Inflammatory macrophage treated with lipopolysaccharide for 4 hours (primary cell): ENCODE data around the gene ST6GALNAC5.
"Not testable (repeated sequence)": the region's sequence is repeated elsewhere in the genome, so short reads cannot be mapped to it uniquely, and the experiment has no call there.

Experiments
- DNase-seq: peaks from one replicate; pipeline ENCODE4 v3.0.0-alpha.2; 2020

The ST6GALNAC5 gene

DNA sequence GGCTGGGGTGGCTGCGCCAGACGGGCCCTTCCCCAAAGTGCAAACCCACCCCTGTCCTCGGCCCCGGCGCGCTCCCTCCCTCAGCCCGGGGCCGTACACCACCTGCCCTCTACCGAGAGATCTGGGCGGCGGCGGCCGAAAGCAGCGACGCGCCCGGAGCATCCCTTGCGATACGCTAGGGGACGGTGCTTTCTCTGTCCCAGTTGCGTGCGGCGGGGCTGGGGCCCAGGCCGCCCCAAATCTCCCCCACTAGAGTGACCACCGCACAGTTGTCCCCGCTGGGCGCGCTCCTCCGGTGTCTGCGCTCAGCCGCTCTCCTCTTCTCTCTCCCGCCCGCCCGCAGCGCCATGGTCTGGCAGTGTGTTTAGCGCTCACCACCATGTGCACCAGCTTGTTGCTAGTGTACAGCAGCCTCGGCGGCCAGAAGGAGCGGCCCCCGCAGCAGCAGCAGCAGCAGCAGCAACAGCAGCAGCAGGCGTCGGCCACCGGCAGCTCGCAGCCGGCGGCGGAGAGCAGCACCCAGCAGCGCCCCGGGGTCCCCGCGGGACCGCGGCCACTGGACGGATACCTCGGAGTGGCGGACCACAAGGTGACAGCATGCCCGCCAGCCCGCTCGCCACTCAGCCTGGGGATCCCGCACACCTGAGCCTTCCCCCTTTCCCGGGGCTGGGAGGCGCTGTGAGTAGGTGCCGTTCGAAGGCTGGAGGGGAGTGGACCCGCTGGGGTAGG lies 1.0 kb downstream of the ST6GALNAC5 start:
- DNase-seq = no peak

DNA sequence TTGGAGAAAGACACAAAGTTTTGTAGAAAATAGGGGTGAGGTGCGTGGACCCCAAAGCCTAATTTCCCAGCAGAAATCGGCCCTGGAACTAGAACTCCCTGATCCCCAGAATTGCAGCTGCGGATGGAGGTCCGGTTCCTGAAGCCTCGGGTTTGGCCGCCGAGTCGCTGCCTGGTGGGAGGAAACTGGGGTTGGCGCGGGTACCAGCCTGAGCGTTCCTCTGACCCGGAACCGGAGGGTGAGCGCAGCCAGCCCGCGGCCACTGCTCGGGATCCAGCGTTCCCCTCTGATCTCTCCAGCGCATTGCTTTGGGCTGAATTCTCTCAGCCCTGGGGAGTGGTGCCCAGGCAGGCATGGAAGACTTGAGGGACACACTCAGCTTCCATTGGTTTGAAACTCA lies 1.6 kb downstream of the ST6GALNAC5 start:
- DNase-seq = no peak

DNA sequence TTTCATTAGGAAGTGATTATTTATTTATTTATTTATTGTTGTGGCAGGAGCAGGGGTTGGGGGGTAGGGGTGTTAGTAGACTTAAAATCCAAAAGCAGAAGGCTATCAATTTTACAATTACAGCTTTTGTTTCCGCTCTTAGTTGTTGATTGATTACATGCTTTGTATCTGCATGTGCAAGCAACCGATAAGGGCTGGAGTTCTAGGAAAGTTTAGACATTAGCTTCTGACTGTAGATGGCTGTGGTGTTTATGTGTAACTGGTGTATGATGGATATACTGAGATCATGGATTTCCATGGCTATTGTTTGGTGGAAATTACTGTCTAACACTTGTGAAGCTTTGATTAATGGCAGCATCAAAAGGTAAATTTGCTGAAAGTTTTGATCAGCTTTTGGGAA lies 2.8 kb downstream of the ST6GALNAC5 start:
- no peak for DNase-seq

DNA sequence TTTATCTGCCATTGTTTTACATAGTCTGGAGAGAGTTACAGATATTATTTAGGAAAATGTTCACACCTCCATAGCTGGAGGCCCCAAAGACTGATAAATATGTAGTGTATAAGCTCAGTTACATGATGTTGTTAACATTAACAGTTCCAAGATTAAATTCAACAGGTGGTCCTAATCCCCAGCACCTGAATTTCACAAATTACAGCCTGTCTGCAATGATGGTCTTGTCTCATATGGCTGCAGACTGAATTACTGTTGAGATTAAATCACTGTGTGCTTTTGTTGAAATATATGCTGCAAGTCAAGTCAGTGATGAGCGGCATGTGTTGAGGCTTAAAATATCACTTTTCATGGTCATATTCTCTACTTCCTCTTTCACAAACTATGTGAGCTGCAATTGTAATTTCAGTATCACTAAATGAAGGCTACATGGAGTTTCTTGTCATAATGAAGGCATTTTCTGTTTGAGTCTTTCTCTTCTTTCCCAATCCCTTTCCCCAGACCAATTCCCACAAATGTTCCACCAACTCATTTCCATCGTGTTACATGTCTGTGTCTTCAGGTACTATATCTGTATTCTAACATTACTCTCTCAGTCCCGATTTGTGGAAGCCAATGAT lies 4.2 kb downstream of the ST6GALNAC5 start:
- DNase-seq = peak; percentile 15

DNA sequence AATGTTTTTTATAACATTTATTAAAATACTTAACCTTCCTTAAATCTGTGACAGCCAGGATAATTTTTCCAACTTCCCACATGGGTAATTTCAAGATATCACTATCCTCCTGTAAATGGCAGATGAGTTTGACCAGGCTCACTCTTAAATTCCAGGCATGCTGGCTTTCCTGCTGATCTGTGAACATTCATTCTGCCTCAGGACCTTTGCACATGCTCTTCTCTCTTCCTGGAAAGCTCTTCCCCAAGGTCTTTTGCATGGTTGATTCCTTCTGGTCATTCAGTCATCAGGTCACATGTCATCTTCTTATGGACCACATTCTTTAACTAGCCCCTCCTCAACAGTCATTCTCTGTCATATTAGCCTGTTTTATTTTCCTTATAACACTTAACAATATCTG lies 5.7 kb downstream of the ST6GALNAC5 start:
- no peak for DNase-seq

DNA sequence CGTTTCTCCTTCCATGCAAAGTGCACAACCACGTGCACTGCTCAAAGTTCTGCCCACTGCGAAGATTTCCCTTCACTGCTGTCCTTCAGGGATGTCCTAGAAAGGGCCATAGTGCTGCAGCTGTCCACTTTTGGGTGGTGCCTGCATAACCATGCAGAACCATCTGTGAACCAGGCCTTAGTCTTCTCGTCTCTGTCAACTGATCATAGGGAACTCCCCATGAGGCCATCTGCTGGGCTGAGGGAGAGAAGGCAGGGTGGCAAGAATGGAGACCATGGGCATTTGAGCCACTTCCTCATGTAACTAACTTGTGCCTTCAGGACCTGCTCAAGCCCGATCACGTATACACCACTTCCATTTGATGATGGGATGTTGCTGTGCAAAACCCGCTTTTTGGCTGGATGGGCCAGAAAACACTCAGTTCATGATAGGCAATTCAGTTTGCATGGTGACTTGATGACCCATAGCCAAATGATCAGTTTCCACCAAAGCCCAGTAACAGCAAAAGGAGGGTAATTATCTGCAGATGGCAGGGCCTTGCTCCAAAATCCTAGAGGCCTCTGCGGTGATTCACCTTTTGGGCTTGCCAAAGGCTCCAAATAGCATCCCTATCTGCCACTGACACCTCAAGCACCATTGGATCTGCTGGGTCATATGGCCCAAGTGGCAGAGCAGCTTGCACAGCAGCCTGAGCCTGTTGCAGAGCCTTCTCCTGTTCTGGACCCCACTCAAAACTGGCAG lies 9.5 kb downstream of the ST6GALNAC5 start:
- DNase-seq = no peak

DNA sequence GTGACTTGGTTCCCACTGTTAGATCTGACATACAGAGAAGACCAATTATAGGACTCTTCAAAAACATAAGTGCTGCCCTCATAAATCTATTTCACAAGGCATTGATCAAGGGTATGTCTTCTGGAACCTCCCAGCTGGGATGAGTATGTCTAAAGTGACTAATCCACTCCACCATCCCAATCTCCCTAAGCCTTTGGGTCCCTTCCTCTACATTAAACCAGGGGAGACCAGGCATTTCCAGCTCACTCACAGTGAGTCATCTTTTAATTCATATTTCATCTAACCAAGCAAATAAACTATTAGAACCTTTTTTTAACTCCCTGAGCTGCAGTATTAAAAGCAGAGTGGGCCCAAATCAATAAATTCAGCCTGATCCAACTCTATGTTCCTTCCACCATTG lies 11.7 kb downstream of the ST6GALNAC5 start:
- not testable (repeated sequence) for DNase-seq

DNA sequence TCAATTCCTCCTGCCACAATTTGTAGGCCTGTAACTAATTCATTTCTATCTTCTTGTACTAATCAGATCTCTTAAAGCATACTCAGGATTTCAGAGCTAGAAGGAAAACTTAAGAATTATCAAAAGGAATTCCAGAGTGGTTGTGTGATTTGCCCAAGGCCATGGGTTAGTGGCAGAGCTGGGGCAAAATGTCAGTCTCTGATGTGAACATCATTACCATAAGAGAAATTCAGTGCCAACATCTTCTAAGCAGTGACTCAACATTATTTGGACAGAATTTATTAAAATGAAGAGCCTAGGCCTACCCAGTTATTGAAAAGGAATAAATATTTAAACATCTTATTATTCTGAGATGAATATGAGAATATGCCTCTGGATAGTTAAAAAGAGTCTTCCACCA lies 14.5 kb downstream of the ST6GALNAC5 start:
- DNase-seq = no peak

DNA sequence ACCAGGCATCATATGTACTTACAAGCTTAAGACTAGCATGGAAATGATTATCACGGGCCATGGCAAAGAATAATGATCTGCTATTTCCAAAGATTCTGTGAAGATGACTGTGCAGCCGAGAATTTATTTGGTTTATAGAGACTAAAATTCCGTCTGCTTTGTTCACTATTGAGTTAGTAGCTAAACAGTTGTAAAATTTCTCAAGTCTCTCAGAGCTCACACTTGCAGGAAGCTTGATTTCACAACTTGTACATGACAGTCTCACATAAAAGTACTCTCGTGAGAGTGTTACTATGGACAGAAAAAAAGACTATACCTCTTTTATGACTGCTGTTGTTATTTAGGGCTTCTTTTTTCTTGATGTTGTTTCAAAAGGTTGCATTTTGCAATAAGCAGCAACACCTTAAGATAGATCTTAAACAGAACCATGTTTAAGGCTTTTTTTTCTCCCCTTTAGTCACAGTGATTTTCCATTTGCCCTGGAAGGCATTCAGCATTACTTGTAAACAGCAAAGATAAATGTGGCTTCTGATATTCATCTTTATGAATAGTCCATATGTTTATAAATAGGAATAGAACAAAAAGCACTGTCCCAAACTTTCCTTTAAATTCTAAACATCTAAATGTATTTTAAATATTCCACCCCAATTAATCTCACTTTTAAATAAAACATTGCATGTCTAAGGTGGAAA lies 24.8 kb downstream of the ST6GALNAC5 start:
- DNase-seq = peak; percentile 16

DNA sequence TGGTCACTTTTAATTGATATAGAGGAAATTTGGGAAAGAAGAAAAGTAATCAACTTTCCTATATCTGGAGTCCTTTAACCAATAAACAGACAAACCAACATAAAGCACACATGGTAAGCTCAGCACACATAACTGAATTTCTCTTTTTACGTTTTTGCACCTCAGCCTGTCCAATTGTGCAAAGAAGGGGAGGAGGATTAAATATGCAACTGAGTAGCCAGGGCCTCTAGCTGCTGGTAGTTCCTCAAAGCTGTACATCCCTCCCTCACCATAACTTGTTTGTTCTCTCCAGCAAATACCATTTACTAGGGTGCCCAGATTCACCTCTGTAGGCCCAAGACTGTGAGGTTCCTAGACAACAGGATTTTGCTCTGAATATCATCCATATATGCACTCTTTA lies 25.4 kb downstream of the ST6GALNAC5 start:
- no peak for DNase-seq

DNA sequence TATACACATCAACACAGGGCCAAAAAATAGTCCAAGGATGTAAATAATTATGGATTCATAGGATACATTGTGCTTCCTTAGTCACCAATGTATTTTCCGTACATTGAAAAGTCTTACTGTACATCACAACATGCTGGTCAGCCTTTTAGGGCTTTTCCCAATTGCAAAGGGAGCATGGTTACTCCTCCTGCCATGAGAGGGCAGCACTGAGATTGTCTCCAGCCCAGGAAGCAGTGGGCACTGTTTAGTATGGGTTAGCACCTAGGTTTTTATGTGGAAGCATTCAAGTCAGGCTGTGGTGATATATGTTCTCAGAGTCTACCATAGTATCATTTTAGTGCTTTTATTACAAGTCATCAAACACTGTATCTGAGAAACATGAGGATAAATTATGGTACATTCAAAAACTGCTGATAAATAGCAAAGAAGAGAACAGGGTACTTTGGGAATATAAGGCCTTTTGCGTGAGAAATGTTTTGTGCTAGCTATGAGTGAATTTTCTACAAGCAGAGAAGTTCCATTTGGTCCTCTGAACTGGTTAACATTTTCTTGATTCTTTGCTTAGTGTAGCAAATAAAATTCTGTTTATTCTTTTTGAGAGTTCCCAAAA lies 34.0 kb downstream of the ST6GALNAC5 start:
- DNase-seq = peak; percentile 37

DNA sequence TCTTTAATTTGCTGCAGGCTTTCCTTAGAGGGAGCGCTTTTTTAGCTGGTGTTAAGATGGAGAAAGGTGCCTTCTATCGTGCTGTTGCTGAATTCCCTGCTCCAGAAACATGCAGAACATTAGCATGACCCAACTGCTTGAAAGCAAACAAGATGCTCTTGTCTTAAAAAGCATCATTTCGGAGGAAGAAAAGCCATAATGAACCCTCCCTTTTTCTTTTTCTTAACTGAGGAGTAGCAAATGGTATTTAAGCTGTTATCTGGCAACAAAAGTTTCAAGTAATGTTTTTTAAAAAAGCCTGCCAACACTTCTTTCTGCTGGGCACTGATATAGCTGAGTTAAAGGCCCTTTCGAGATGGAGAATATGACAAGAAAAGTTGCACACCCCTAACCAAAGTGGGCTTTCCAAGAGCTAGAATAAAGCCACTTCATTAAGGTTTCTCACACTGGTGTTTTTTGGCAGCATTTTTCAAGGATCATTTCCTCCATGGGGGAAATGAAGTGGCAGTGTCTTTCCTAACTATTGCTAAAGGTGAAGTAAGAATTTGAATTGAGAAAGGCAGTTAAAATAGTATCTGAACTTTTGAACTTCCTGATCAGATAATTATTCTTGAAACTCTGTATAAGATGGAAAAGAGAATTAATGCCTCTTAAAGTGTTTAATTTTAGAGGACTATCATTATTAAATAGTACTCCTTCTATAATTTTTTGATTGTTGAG lies 38.8 kb downstream of the ST6GALNAC5 start:
- DNase-seq = peak; percentile 69

DNA sequence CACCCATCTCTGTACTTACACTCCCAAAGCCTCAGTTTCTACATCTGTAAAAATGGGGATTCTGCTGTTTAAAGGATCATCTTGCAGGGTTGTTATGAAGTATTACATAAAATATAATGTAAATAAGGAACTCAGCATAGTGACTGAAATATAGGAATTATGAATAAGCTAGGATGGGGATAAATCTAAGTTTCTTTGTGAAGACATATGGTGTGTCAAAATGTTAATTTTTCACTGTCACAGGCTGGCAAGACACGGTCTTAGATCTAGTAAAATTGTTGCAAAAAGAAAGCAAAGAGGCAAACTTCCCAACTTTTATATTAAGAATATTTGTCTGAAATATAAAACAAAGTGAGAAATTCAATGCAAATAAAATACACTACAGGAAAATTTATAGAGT lies 42.0 kb downstream of the ST6GALNAC5 start:
- DNase-seq = no peak

DNA sequence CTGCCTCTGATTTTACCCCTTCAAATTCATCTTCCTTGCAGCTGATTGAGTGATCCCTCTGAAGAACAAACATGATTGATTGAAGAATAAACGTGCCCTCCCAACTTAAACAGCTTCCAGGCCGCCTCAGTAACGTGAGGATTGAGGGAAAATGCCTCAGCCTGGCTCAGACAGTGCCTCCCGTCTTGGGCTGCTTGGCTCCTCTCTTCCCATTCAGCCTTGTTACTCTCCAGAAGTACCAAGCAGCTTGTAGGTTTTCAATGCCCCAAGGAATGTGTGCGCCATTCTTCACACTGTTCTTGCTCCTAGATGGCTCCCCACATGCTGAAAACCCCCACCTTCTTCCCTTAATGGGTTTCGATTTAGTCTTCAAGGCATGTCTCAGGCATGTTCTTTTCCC lies 51.8 kb downstream of the ST6GALNAC5 start:
- no peak for DNase-seq

DNA sequence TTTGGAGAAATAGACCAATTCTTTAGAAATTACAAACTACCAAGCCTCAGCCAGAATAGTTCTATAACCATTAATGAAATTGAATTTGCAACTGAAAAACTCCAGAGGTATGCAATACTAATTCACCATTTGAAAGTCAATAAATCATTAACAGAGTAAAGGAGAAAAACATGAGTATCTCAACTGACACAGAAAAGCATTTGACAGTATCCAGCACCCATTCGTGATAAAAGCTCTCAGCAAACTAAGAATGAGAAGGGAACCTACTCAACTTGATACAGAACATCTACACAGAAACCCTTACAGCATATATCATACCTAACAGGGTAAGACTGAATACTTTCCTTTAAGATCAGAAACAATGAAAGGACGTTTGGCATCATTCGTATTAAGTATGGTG lies 54.3 kb downstream of the ST6GALNAC5 start:
- no peak for DNase-seq

DNA sequence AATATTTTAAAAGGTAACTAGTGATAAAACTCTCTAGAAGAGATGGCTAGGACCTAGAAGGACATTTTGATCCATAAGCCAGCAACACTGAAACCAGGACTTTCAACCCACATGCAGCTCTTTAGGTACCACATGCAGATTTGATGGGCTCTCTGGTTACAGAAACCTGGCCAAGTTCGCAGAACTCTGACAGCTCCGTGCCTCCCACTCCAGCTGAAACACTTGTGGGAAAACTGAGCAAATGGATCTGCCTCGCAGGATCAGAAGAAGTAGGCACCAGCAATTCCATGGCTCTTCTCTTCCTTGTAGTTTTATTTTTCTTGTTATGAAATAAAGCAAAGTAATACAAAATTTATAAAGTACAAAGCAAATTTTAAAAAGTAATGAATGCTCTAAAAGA lies 58.5 kb downstream of the ST6GALNAC5 start:
- DNase-seq = no peak

DNA sequence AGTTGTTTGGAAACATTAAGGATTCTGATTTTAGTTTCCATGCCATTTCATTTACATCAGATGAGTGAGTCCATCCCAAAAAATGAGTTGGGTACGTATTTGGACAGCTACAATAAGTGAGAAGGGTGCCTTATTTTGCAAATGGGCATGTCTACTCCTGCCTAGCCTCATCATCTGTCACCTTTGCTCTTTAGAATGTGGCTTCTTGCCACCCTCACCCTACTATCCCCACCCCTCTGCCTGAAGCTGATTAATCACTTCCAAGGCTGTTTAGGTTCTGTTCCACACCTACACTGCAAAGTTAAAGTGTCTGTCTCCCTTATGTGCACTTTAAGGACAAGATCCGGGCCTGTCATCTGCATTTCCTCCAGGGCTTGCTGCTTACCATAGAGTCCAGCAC lies 61.2 kb downstream of the ST6GALNAC5 start:
- DNase-seq = no peak

DNA sequence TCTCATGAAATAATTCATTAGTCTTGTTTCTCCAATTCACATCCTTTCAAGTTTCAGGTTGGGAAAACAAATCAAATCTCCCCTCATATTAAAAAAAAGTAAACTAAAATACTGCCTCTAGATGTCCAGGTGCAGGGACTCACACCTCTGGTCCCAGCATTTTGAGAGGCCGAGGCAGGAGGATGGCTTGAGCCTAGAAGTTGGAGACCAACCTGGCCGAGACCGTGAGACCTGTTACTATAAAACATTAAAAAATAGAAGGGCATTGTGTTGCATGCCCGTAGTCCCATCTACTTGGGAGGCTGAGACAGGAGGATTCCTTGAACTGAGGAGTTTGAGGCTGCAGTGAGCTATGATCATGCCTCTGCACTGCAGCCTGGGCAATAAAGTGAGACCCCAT lies 61.9 kb downstream of the ST6GALNAC5 start:
- DNase-seq = no peak

DNA sequence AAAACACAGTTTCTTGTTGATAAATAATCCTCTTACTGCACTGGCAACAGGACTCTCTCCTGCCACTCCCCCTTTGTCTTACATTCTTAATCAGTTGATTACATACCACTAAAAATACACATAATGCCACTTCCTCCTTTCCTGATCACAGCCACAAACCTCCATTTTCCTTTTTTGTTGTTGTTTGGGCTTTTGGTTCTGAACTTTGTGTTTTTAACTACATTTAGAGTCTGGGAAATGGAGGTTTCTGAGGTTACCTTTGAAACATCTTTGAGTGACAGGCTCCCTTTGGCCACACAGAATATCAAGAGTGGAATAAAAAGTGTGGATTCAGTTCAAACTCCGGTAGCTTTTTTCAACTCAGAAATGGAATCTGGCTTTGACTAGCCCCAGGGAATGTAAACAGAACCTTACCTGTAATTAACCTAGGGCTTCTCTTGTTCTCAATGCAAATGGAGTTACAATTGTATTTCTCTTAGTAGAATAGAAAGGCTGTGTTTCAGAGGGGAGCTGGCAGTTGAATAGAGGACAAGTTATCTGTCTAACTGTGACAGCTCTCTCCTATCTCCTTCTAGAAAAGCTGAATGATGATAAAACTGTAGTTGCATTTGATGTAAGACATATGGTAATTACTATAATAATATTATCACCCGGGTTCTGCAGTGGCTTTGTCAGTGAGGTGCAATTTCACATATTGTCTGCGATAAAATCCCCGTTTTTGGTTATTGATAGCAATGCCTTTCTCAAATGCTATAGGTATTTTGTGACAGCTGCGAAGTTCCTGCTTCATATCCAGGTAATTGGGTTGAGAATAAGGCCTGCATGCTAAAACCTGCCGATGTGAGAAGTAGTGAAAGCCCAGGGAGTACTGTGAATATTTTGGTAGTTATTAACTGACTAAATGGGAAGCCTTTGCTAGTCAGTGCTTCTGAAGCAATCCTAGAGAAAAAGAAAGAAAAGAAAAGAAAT lies 66.9 kb downstream of the ST6GALNAC5 start:
- no peak for DNase-seq

DNA sequence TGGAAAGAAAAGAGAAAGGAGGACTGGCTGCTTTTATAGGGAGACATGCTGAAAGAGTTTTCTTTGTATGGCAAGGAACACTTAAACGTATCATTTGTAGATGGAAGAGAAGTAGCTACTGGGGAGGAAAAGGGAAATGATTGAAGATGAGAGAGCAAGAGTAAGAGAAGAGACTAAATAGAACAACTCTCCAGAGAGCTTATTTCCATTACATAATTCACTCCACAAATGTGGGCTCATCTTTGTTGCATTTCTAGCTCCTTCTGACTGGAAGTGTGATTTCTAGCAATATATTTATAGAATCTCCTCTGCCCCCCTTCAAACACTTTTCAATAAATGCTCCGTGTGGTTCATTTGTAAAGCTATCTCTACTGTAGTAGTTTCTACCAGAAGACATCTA lies 71.0 kb downstream of the ST6GALNAC5 start:
- no peak for DNase-seq
